GM12872 (cell line): ENCODE measurements around the gene FOXO3.

Source experiments
- CTCF ChIP-seq: IDR thresholded peaks from 3 replicates; pipeline ENCODE4 v1.5.1; 2011; ENCODE audit warnings: low read depth, mild to moderate bottlenecking, low read length, moderate library complexity; ENCODE audit not compliant: insufficient read depth

FOXO3 gene

GRCh38 chr6:108672641-108673040 lies 111.9 kb downstream of the FOXO3 start:
- TF ChIP-seq CTCF = no peak

- no peak for TF ChIP-seq CTCF
Measured at GRCh38 chr6:108673153-108673552, 112.4 kb downstream of the FOXO3 start.

- no peak for TF ChIP-seq CTCF
Measured at GRCh38 chr6:108673602-108674001, 112.9 kb downstream of the FOXO3 start.

- no peak for TF ChIP-seq CTCF
Measured at GRCh38 chr6:108675226-108676200, 114.8 kb downstream of the FOXO3 start.

- no peak for TF ChIP-seq CTCF
Measured at GRCh38 chr6:108676555-108676954, 115.8 kb downstream of the FOXO3 start.

GRCh38 chr6:108677357-108677756 lies 116.6 kb downstream of the FOXO3 start:
- no peak for TF ChIP-seq CTCF

GRCh38 chr6:108677894-108678293 lies 117.2 kb downstream of the FOXO3 start:
- TF ChIP-seq CTCF = no peak
